GM13977 (cell line): ENCODE results near the gene FGF18.

ENCODE experiments used
- DNase-seq: peaks from one replicate; pipeline ENCODE4 v3.0.0; 2012; ENCODE audit warnings: low spot score
- CTCF ChIP-seq: IDR thresholded peaks from 2 replicates; pipeline ENCODE4 v1.5.1; 2012; ENCODE audit warnings: mild to moderate bottlenecking, control low read depth; ENCODE audit not compliant: insufficient read depth; ENCODE audit errors: extremely low read depth, missing control alignments
- in situ Hi-C: fragments of 300-500 bp; cut with MboI; formaldehyde crosslinking; loops from one replicate; pipeline ENCODE4 v1.12.0; 2022; ENCODE audit warnings: low sequenced_read_pairs, low pct_unique_long_range_greater_than_20kb, mixed read lengths, inconsistent platforms; ENCODE audit not compliant: unreplicated experiment

Gene FGF18

GRCh38 chr5:171453988-171454387 lies 34.5 kb downstream of the FGF18 start:
- no peak for TF ChIP-seq CTCF
- no peak for DNase-seq
- in situ Hi-C loops, result no loop called here

GRCh38 chr5:171454549-171454948 lies 35.1 kb downstream of the FGF18 start:
- no peak for TF ChIP-seq CTCF
- DNase-seq, result no peak
- in situ Hi-C loops, result no loop called here

- no peak for DNase-seq
- in situ Hi-C loops, result no loop called here
Measured at GRCh38 chr5:171455522-171455921, 36.1 kb downstream of the FGF18 start.

GRCh38 chr5:171457208-171457981 lies 37.9 kb downstream of the FGF18 start:
- TF ChIP-seq CTCF, result no peak
- DNase-seq, result no peak
- in situ Hi-C loops, result no loop called here

More at GRCh38 chr5:171455522-171455921, 36.1 kb downstream of the FGF18 start:
- no peak for TF ChIP-seq CTCF

- TF ChIP-seq CTCF, result no peak
- in situ Hi-C loops, result no loop called here
- DNase-seq, result no peak
Measured at GRCh38 chr5:171459839-171460238, 40.4 kb downstream of the FGF18 start.

GRCh38 chr5:171462136-171462927 lies 42.9 kb downstream of the FGF18 start:
- in situ Hi-C loops, result no loop called here
- DNase-seq, result no peak
- TF ChIP-seq CTCF, result no peak
